A673 (cell line): ENCODE data around the gene LRRC47. TPM values are rescaled to one million over a fixed set of nuclear protein-coding genes. Genes with fewer than 3 reads are reported as not detected.

ENCODE experiments used
- Bru-seq: library from RNA; stranded (reverse); fragments of 400-500 nt; gene quantifications from one replicate; lab custom pipeline; 2021; lab: Mats Ljungman, UMichigan
- BruChase-seq, 2 experiments: library from RNA; stranded (reverse); fragments of 400-500 nt; gene quantifications; one replicate each; lab custom pipeline; 2021; lab: Mats Ljungman, UMichigan
- BruUV-seq: library from RNA; stranded (reverse); fragments of 400-500 nt; replicated peaks from 2 replicates; lab custom pipeline; 2021; lab: Mats Ljungman, UMichigan
- CTCF ChIA-PET: fragments of 300-600 bp; sonication (Branson Sonifier 250); formaldehyde crosslinking; loops from one replicate; lab custom pipeline; 2022; ENCODE audit warnings: antibody characterized with exemption; lab: Charles Lee
- POLR2A ChIA-PET: fragments of 300-600 bp; sonication (Branson Sonifier 250); formaldehyde crosslinking; loops from one replicate; lab custom pipeline; 2022; ENCODE audit warnings: antibody characterized with exemption; ENCODE audit not compliant: low non-redundant PET; lab: Charles Lee
- DNase-seq: peaks from one replicate; pipeline ENCODE4 v3.0.0-alpha.2; 2015; ENCODE audit warnings: low spot score
- H3K27ac ChIP-seq: fragments of 200-600 bp; sonication (generic); 2 replicates; pipeline ENCODE4 v1.5.1; 2016; ENCODE audit warnings: mixed run types, low read depth, mild to moderate bottlenecking, mixed read lengths, antibody characterized with exemption, low read length; ENCODE audit not compliant: poor library complexity, severe bottlenecking
- H3K27me3 ChIP-seq: fragments of 200-600 bp; sonication (generic); replicated peaks from 2 replicates; pipeline ENCODE4 v1.6.1; 2017; ENCODE audit warnings: mixed run types, low read depth, mild to moderate bottlenecking, mixed read lengths, antibody characterized with exemption, low read length; ENCODE audit not compliant: insufficient read depth, poor library complexity
- H3K36me3 ChIP-seq: fragments of 200-600 bp; sonication (generic); 2 replicates; pipeline ENCODE4 v1.6.1; 2016; ENCODE audit warnings: mixed run types, mild to moderate bottlenecking, mixed read lengths, antibody characterized with exemption, low read length; ENCODE audit not compliant: insufficient read depth, poor library complexity, severe bottlenecking
- H3K4me1 ChIP-seq: fragments of 200-600 bp; sonication (generic); 2 replicates; pipeline ENCODE4 v1.6.1; 2017; ENCODE audit warnings: mixed run types, mild to moderate bottlenecking, mixed read lengths, antibody characterized with exemption, low read length; ENCODE audit not compliant: insufficient read depth, poor library complexity, severe bottlenecking
- H3K4me3 ChIP-seq: fragments of 200-600 bp; sonication (generic); 2 replicates; pipeline ENCODE4 v1.5.1; 2016; ENCODE audit warnings: low read depth, mixed run types, mild to moderate bottlenecking, mixed read lengths, low read length; ENCODE audit not compliant: poor library complexity, severe bottlenecking
- H3K9me3 ChIP-seq: fragments of 200-600 bp; sonication (generic); 2 replicates; pipeline ENCODE4 v1.6.1; 2016; ENCODE audit warnings: mixed run types, low read depth, mild to moderate bottlenecking, mixed read lengths, antibody characterized with exemption, low read length; ENCODE audit not compliant: poor library complexity, severe bottlenecking
- CTCF ChIP-seq: fragments of 300-800, 200-600 bp; sonication (generic); conservative IDR thresholded peaks from 2 replicates; pipeline ENCODE4 v1.5.1; 2017; ENCODE audit warnings: low read depth, mild to moderate bottlenecking, antibody characterized with exemption, low read length, moderate library complexity, mixed read lengths
- EZH2 ChIP-seq: fragments of 200-600 bp; sonication (generic); IDR thresholded peaks from 2 replicates; pipeline ENCODE4 v1.6.1; 2017; ENCODE audit warnings: borderline replicate concordance, low read depth, mild to moderate bottlenecking, mixed read lengths, antibody characterized with exemption, low read length; ENCODE audit not compliant: poor library complexity, severe bottlenecking
- intact Hi-C: fragments of 100-400 bp; cut with micrococcal nuclease; formaldehyde crosslinking; loops from one replicate; pipeline ENCODE4 v1.10.0; 2022; ENCODE audit not compliant: unreplicated experiment
- long read RNA-seq: library from polyadenylated mRNA; stranded (forward); transcript quantifications from one replicate; pipeline ENCODE4 v2.0.0, GENCODE V29; 2022
- total RNA-seq: library from RNA; stranded (reverse); gene quantifications from 2 replicates; pipeline ENCODE4 v1.2.3, GENCODE V29; 2021

Gene LRRC47
- 69.8 and 86.7 TPM in 2 replicates for total RNA-seq
- Bru-seq, nascent RNA = percentile 72 among the genes with signal in this experiment
- BruChase-seq, experiment 1, labeled RNA remaining after a 2-hour chase = percentile 78 among the genes with signal in this experiment
- BruChase-seq, experiment 2, labeled RNA remaining after a 6-hour chase = percentile 90 among the genes with signal in this experiment
- long read RNA-seq, full-length matches to known transcripts = 217 of 236 reads
- long read RNA-seq, partial matches to known transcripts = 6 of 236 reads
- long read RNA-seq, other reads (novel, unspliced or antisense) = 13 of 236 reads

GRCh38 chr1:3796215-3797061 lies at the start of gene LRRC47:
Gene LRRC47 (minus strand): TSS chr1:3796498. CDS start chr1:3796476, 22 bp downstream.
- Histone ChIP-seq H3K4me1 (peaks cover 16% of the 10 kb centered on the region), H3K4me3 (peak within 1 kb of the TSS; percentile 88), H3K36me3 (peaks cover 3% of the 10 kb centered on the region), H3K9me3 (no peaks in the 10 kb centered on the region), H3K27ac (peak within 1 kb of the TSS; percentile 78), H3K27me3 (no peaks in the 10 kb centered on the region)
- BruUV-seq = TSS peak; percentile 95
- peak; percentile 96 for DNase-seq
- ChIA-PET CTCF (no interaction called here), POLR2A (no interaction called here)
- no peak for TF ChIP-seq CTCF
- no peak for TF ChIP-seq EZH2
- intact Hi-C loops = no loop called here

- TF ChIP-seq EZH2 (no peak), CTCF (no peak)
- DNase-seq = no peak
- H3K9me3 ChIP-seq = no peaks in the 10 kb centered on the region
- no peaks in the 10 kb centered on the region for H3K27me3 ChIP-seq
- H3K4me3 ChIP-seq = no peak overlapping the region
- intact Hi-C loops = no loop called here
- CTCF ChIA-PET = no interaction called here
- H3K4me1 ChIP-seq = no peaks in the 10 kb centered on the region
- H3K36me3 ChIP-seq = no peaks in the 10 kb centered on the region
- POLR2A ChIA-PET = no interaction called here
- BruUV-seq = no TSS peak
- no peak overlapping the region for H3K27ac ChIP-seq
Measured at GRCh38 chr1:3842912-3843311, 46.6 kb upstream of the LRRC47 start.

- Histone ChIP-seq H3K4me3 (no peak overlapping the region), H3K36me3 (peaks cover 5% of the 10 kb centered on the region), H3K27ac (no peak overlapping the region), H3K27me3 (no peaks in the 10 kb centered on the region), H3K9me3 (no peaks in the 10 kb centered on the region), H3K4me1 (no peaks in the 10 kb centered on the region)
- ChIA-PET POLR2A (no interaction called here), CTCF (no interaction called here)
- intact Hi-C loops = no loop called here
- BruUV-seq = no TSS peak
- no peak for TF ChIP-seq EZH2
- TF ChIP-seq CTCF = no peak
- no peak for DNase-seq
Measured at GRCh38 chr1:3841491-3841890, 45.2 kb upstream of the LRRC47 start.
